GM12891 (cell line): ENCODE data around the gene TRPM3.

Experiments used
- POLR2A ChIP-seq: IDR thresholded peaks from 2 replicates; pipeline ENCODE4 v1.6.1; 2011; ENCODE audit warnings: low read depth, low read length, control low read depth
- POLR2AphosphoS5 ChIP-seq: IDR thresholded peaks from 2 replicates; pipeline ENCODE4 v1.6.1; 2011; ENCODE audit warnings: low read depth, low read length, control low read depth

- TF ChIP-seq POLR2AphosphoS5 (no peak), POLR2A (no peak)
Observed at GRCh38 chr9:71105192-71105591, 16.2 kb downstream of the TRPM3 start.
